Heart right ventricle (tissue), 16 donors: Measurements from ENCODE around the gene CCDC92. TPM values are rescaled to one million over a fixed set of nuclear protein-coding genes. Genes with fewer than 3 reads are reported as not detected.

Experiments used
- ATAC-seq, 8 donors: fragments of 200-7000 bp; cut with Tn5 transposase; one replicate each; pipeline ENCODE4 v1.9.1; 2020; ENCODE audit warnings: mild to moderate bottlenecking in 8 of 8, moderate library complexity in 8 of 8, moderate number of reproducible peaks in 1 of 8
- DNase-seq, 2 donors: peaks; one replicate each; pipeline ENCODE4 v3.0.0-alpha.2; 2020
- H3K27ac ChIP-seq, 10 donors: fragments of 200-600 bp; sonication (generic) in 2 of 10; one replicate each; pipeline versions ENCODE4 v1.5.0 to v1.8.0; 2020 to 2022; ENCODE audit warnings: mild to moderate bottlenecking in 3 of 10
- H3K27me3 ChIP-seq, 7 donors: fragments of 200-600 bp; one replicate each; pipeline ENCODE4 v1.8.0; 2021 to 2022; ENCODE audit warnings: mild to moderate bottlenecking in 2 of 7
- H3K36me3 ChIP-seq, 9 donors: fragments of 200-600 bp; sonication (generic) in 1 of 9; one replicate each; pipeline versions ENCODE4 v1.5.0 to v1.8.0; 2020 to 2022; ENCODE audit warnings: mild to moderate bottlenecking in 2 of 9
- H3K4me1 ChIP-seq, 9 donors: fragments of 200-600 bp; sonication (generic) in 1 of 9; one replicate each; pipeline versions ENCODE4 v1.5.0 to v1.8.0; 2020 to 2022; ENCODE audit warnings: mild to moderate bottlenecking in 4 of 9
- H3K4me3 ChIP-seq, 10 donors: fragments of 200-600 bp; sonication (generic) in 2 of 10; one replicate each; pipeline versions ENCODE4 v1.5.0 to v1.8.0; 2020 to 2022; ENCODE audit warnings: mild to moderate bottlenecking in 7 of 10, moderate library complexity in 2 of 10
- H3K9me3 ChIP-seq, 11 donors: fragments of 200-600 bp in 10 of 11; sonication (generic) in 2 of 11; one replicate each; pipeline versions ENCODE4 v1.5.0 to v1.8.0; 2013 to 2022; ENCODE audit warnings: mild to moderate bottlenecking in 2 of 11, control low read depth in 1 of 11, moderate library complexity in 1 of 11
- CTCF ChIP-seq, 9 donors: fragments of 200-600 bp; sonication (generic) in 2 of 9; IDR thresholded peaks; one replicate each; pipeline versions ENCODE4 v1.5.0 to v1.8.0; 2021 to 2022; ENCODE audit warnings: antibody characterized with exemption in 9 of 9, mild to moderate bottlenecking in 5 of 9, moderate library complexity in 1 of 9
- WGBS, 2 donors: extraction: QIAGEN DNeasy Blood & Tissue Kit; methylation state at CpG; one replicate each; pipeline ENCODE4 v1.1.7; 2013; ENCODE audit warnings: inconsistent platforms in 1 of 2; 5-methylcytosine and 5-hydroxymethylcytosine counted together
- intact Hi-C, 10 donors: fragments of 100-400 bp; cut with DNase I; formaldehyde crosslinking; loops; one replicate each; pipeline versions ENCODE4 v1.11.1 to v1.14.2; 2022
- polyA plus RNA-seq, 2 donors: library from polyadenylated mRNA; stranded (reverse); fragments of 200-250 nt; gene quantifications; one replicate each; pipeline ENCODE4 v1.2.3, GENCODE V29; 2013
- total RNA-seq, 10 donors: library from RNA; stranded (reverse); fragmentation: NEBNext Ultra II Directional in 3 of 10; extraction: Animal tissue kit (Norgen Biotek cat#: 25700) in 3 of 10; gene quantifications; one replicate each; pipeline versions ENCODE4 v1.2.1 to v1.2.4, GENCODE V29; 2021 to 2023
- donor health status: Arrhythmogenic right ventricular cardiomyopathy.
- donor health status: ischemic (EF 13 %, LVEDD 7.1; RV severe dilation, severe dysfunction).
- donor health status: healthy with polysubstance abuse.
- donor health status: DM: no; HTN: yes; CAD: no.
- donor health status: DM: no; HTN: no; CAD: no.
- donor health status: ischemic (EF 25% LVEDD 6.9; RV normal size, moderate dysfunction).
- donor health status: ischemic (EF 25% LVEDD 5.7; RV mildly dilated, moderate dysfunction).
- donor health status: healthy.
- donor health status: DM: yes; HTN: yes; CAD: no.
- donor health status: Ischemic cardiomyopathy.
- donor health status: ischemic (EF 35%, LVEDD 5.7; RV mildly dilated, moderate dysfunction).
- donor health status: nonischemic (EF 11% LVEDD 7.7; RV severe dilation, severe dysfunction).
- donor health status: DM: yes; HTN: yes; CAD: no.
- donor health status: PGD.
- donor health status: ischemic (EF 29% LVEDD 5.4; RV normal size, mild dysfunction).
- donor health status: nonischemic (EF 23%, LVEDD 6.1; RV moderate dilation, normal function).

The CCDC92 gene
- total and polyA plus RNA-seq, 12 donors = 38.5 to 77.1 (median 56.5) TPM

GRCh38 chr12:123951467-123951866, 21.2 kb downstream of the CCDC92 start:
- TF ChIP-seq CTCF (IDR thresholded peaks at IDR 0.05) = no peak
- no peak overlapping the region for H3K4me3 ChIP-seq
- no peak for ATAC-seq
- H3K36me3 ChIP-seq = no peaks in the 10 kb centered on the region
- H3K9me3 ChIP-seq = no peaks in the 10 kb centered on the region
- H3K27me3 ChIP-seq = no peaks in the 10 kb centered on the region
- peak overlapping the region in 1 of 10 donors; percentile 1 for H3K27ac ChIP-seq
- DNase-seq = no peak
- WGBS, 2 donors = 80 to 82% methylated on average over 4 of the region's 4 CpGs
- H3K4me1 ChIP-seq = peaks cover 18 to 90% (median 61%) of the 10 kb centered on the region in 9 donors
- intact Hi-C loops = no loop called here

GRCh38 chr12:123950476-123951349, 21.9 kb downstream of the CCDC92 start:
- DNase-seq (no peak), ATAC-seq (peak in 6 of 8 donors; percentile 4 to 47 (median 23))
- Histone ChIP-seq H3K9me3 (no peaks in the 10 kb centered on the region), H3K27ac (no peak overlapping the region), H3K27me3 (no peaks in the 10 kb centered on the region), H3K4me3 (no peak overlapping the region), H3K36me3 (peaks cover 0 to 5% (median 0%) of the 10 kb centered on the region in 9 donors), H3K4me1 (peaks cover 21 to 95% (median 66%) of the 10 kb centered on the region in 9 donors)
- WGBS, 2 donors = 77 to 80% methylated on average over 15 of the region's 15 CpGs
- no peak for TF ChIP-seq CTCF (IDR thresholded peaks at IDR 0.05)
- intact Hi-C loops = no loop called here

GRCh38 chr12:123949770-123950165, 22.9 kb downstream of the CCDC92 start:
- TF ChIP-seq CTCF (IDR thresholded peaks at IDR 0.05) = no peak
- intact Hi-C loops = no loop called here
- Histone ChIP-seq H3K27me3 (no peaks in the 10 kb centered on the region), H3K9me3 (no peaks in the 10 kb centered on the region), H3K36me3 (peaks cover 0 to 15% (median 7%) of the 10 kb centered on the region in 9 donors), H3K4me3 (no peak overlapping the region), H3K4me1 (peaks cover 20 to 86% (median 64%) of the 10 kb centered on the region in 9 donors), H3K27ac (no peak overlapping the region)
- DNase-seq (no peak), ATAC-seq (no peak)
- 81 to 90% methylated on average over 15 of the region's 15 CpGs for WGBS, 2 donors

GRCh38 chr12:123948796-123949769, 23.5 kb downstream of the CCDC92 start:
- TF ChIP-seq CTCF (IDR thresholded peaks at IDR 0.05) = no peak
- Histone ChIP-seq H3K27ac (peak overlapping the region in 2 of 10 donors; percentile 27 to 30), H3K36me3 (peaks cover 0 to 22% (median 7%) of the 10 kb centered on the region in 9 donors), H3K9me3 (no peaks in the 10 kb centered on the region), H3K4me3 (no peak overlapping the region), H3K4me1 (peaks cover 16 to 79% (median 61%) of the 10 kb centered on the region in 9 donors), H3K27me3 (no peaks in the 10 kb centered on the region)
- intact Hi-C loops = no loop called here
- ATAC-seq (peak in 1 of 8 donors; percentile 43), DNase-seq (no peak)
- 80 to 92% methylated on average over 19 of the region's 19 CpGs for WGBS, 2 donors
